Progenitor cell of endocrine pancreas (in vitro differentiated cells): Measurements from ENCODE around the gene RBPJL. TPM values are rescaled to one million over a fixed set of nuclear protein-coding genes. Genes with fewer than 3 reads are reported as not detected.

ENCODE experiments used
- DNase-seq: peaks from one replicate; pipeline ENCODE4 v3.0.0; 2021; ENCODE audit warnings: low spot score; ENCODE audit not compliant: unreplicated experiment
- H3K27ac Mint-ChIP-seq: 2 replicates; pipeline ENCODE4 v1.8.0; 2021; ENCODE audit warnings: mild to moderate bottlenecking, moderate library complexity, mixed read lengths
- H3K27me3 Mint-ChIP-seq: 2 replicates; pipeline ENCODE4 v1.8.0; 2021; ENCODE audit warnings: mixed read lengths
- H3K36me3 Mint-ChIP-seq: 2 replicates; pipeline ENCODE4 v1.8.0; 2022; ENCODE audit warnings: mixed read lengths; ENCODE audit not compliant: insufficient read depth
- H3K4me1 Mint-ChIP-seq: 2 replicates; pipeline ENCODE4 v1.8.0; 2021; ENCODE audit warnings: low read depth, mixed read lengths
- H3K4me3 Mint-ChIP-seq: 2 replicates; pipeline ENCODE4 v1.8.0; 2021; ENCODE audit warnings: low read depth, mild to moderate bottlenecking, moderate library complexity, mixed read lengths
- H3K9me3 Mint-ChIP-seq: 2 replicates; pipeline ENCODE4 v1.8.0; 2021; ENCODE audit warnings: low read depth, mixed read lengths
- total RNA-seq: library from RNA; stranded (reverse); gene quantifications from 2 replicates; pipeline ENCODE4 v1.2.1, GENCODE V29; 2021
- TF ChIP-seq, protein P1 (sequence below): fragments of 200-600 bp; sonication (generic); IDR thresholded peaks from one replicate; pipeline ENCODE4 v1.5.0; 2021; ENCODE audit warnings: antibody characterized with exemption, mild to moderate bottlenecking; ENCODE audit not compliant: unreplicated experiment

Gene RBPJL
- total RNA-seq, 1 donor from 2014 or later = 1.5 TPM

- DNase-seq = no peak
- H3K4me3 Mint-ChIP-seq = no peak overlapping the region
- no peak overlapping the region for H3K27ac Mint-ChIP-seq
- H3K27me3 Mint-ChIP-seq = no peaks in the 10 kb centered on the region
- H3K9me3 Mint-ChIP-seq = no peaks in the 10 kb centered on the region
- TF ChIP-seq, protein P1, sequence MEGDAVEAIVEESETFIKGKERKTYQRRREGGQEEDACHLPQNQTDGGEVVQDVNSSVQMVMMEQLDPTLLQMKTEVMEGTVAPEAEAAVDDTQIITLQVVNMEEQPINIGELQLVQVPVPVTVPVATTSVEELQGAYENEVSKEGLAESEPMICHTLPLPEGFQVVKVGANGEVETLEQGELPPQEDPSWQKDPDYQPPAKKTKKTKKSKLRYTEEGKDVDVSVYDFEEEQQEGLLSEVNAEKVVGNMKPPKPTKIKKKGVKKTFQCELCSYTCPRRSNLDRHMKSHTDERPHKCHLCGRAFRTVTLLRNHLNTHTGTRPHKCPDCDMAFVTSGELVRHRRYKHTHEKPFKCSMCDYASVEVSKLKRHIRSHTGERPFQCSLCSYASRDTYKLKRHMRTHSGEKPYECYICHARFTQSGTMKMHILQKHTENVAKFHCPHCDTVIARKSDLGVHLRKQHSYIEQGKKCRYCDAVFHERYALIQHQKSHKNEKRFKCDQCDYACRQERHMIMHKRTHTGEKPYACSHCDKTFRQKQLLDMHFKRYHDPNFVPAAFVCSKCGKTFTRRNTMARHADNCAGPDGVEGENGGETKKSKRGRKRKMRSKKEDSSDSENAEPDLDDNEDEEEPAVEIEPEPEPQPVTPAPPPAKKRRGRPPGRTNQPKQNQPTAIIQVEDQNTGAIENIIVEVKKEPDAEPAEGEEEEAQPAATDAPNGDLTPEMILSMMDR = no peak
- peaks cover 10% of the 10 kb centered on the region for H3K36me3 Mint-ChIP-seq
- H3K4me1 Mint-ChIP-seq = peaks cover 20% of the 10 kb centered on the region
Observed at GRCh38 chr20:45366192-45366591, 59.6 kb downstream of the RBPJL start.

DNA sequence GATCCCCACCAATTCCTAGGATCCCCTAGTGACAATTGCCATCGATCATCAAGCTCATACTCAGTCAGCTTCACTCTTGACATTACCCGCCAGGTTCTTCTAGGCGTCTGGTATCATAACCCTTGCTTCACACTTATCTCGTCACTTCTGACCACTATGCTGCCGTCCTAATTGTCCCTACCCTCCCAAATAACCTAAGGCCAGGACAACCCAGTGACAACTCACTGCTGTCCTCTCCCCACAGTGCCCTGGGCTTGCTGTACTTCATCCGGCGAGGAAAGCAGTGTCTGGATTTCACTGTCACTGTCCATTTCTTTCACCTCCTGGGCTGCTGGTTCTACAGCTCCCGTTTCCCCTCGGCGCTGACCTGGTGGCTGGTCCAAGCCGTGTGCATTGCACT, 60.0 kb downstream of the RBPJL start:
- peaks cover 18% of the 10 kb centered on the region for H3K4me1 Mint-ChIP-seq
- no peak for DNase-seq
- no peak overlapping the region for H3K27ac Mint-ChIP-seq
- TF ChIP-seq, protein P1 = no peak
- peaks cover 10% of the 10 kb centered on the region for H3K36me3 Mint-ChIP-seq
- no peaks in the 10 kb centered on the region for H3K27me3 Mint-ChIP-seq
- no peaks in the 10 kb centered on the region for H3K9me3 Mint-ChIP-seq
- H3K4me3 Mint-ChIP-seq = no peak overlapping the region

DNA sequence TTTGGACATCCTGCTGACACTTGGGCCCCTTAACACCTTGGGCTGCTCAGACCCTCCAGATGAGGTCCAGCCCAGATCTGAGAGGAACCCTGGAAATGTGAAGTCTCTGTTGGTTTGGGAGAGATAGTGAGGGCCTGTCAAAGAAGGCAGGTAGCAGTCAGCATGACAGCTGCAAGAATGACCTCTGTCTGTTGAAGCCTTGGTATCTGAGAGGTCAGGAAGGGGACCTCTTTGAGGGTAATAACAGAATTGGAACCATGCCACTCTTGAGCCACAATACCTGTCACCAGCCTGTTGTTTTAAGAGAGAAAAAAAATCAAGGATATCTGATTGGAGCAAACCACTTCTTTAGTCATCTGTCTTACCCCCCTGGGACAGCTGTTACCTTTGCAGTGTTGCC, 60.5 kb downstream of the RBPJL start:
- TF ChIP-seq, protein P1 = no peak
- peaks cover 10% of the 10 kb centered on the region for H3K36me3 Mint-ChIP-seq
- H3K4me3 Mint-ChIP-seq = no peak overlapping the region
- peaks cover 15% of the 10 kb centered on the region for H3K4me1 Mint-ChIP-seq
- H3K9me3 Mint-ChIP-seq = no peaks in the 10 kb centered on the region
- H3K27ac Mint-ChIP-seq = no peak overlapping the region
- no peaks in the 10 kb centered on the region for H3K27me3 Mint-ChIP-seq
- no peak for DNase-seq

Other genes with a start within 250 kb of the RBPJL start
- gene KCNS1, start 205.7 kb upstream of the RBPJL start, total RNA-seq = 0.07 and 0.12 TPM in 2 replicates
- not detected in 2 replicates for gene WFDC5, start 191.7 kb upstream of the RBPJL start, total RNA-seq
- not detected in 2 replicates for gene WFDC12, start 182.4 kb upstream of the RBPJL start, total RNA-seq
- gene PI3, start 131.9 kb upstream of the RBPJL start, total RNA-seq = not detected in 2 replicates
- gene SEMG1, start 99.8 kb upstream of the RBPJL start, total RNA-seq = not detected in 2 replicates
- gene SEMG2, start 85.5 kb upstream of the RBPJL start, total RNA-seq = not detected in 2 replicates
- gene SLPI, start 52.3 kb upstream of the RBPJL start, total RNA-seq = not detected in 2 replicates
- 0.20 TPM in 1 of 2 replicates, not detected in the other for gene MATN4, start 1.5 kb downstream of the RBPJL start, total RNA-seq
- gene SDC4, start 41.6 kb downstream of the RBPJL start, total RNA-seq = 112 and 121 TPM in 2 replicates
- 31.1 and 31.9 TPM in 2 replicates for gene SYS1, start 56.3 kb downstream of the RBPJL start, total RNA-seq
- not detected in 2 replicates for gene TP53TG5, start 71.5 kb downstream of the RBPJL start, total RNA-seq
- gene DBNDD2, start 101.4 kb downstream of the RBPJL start, total RNA-seq = 22.0 and 23.2 TPM in 2 replicates
- gene PIGT, start 109.3 kb downstream of the RBPJL start, total RNA-seq = 85.1 and 87.7 TPM in 2 replicates
- gene WFDC2, start 162.9 kb downstream of the RBPJL start, total RNA-seq = 161 and 188 TPM in 2 replicates
- gene SPINT3, start 208.8 kb downstream of the RBPJL start, total RNA-seq = not detected in 2 replicates
- gene WFDC6, start 232.6 kb downstream of the RBPJL start, total RNA-seq = not detected in 2 replicates
- not detected in 2 replicates for gene EPPIN, start 240.6 kb downstream of the RBPJL start, total RNA-seq